GM18861 (cell line): ENCODE data around the gene FUS.
"Not testable (repeated sequence)": the region's sequence is repeated elsewhere in the genome, so short reads cannot be mapped to it uniquely, and the experiment has no call there.

Experiments
- ATAC-seq: cut with Tn5 transposase; IDR thresholded peaks from one replicate; pipeline ENCODE4 v1.9.1; 2021; ENCODE audit not compliant: unreplicated experiment

Gene FUS

GRCh38 chr16:31184888-31185287 is 4.9 kb downstream of the FUS start:
- ATAC-seq, result no peak

GRCh38 chr16:31185339-31185738 is 5.4 kb downstream of the FUS start:
- ATAC-seq, result no peak

GRCh38 chr16:31186176-31186575 is 6.2 kb downstream of the FUS start:
- ATAC-seq, result no peak

GRCh38 chr16:31186930-31187807 is 7.2 kb downstream of the FUS start:
- ATAC-seq, result no peak

- ATAC-seq, result no peak
These were observed 7.9 kb downstream of the FUS start for GRCh38 chr16:31187808-31188189.

GRCh38 chr16:31188450-31189411 is 8.8 kb downstream of the FUS start:
- ATAC-seq, result no peak

- ATAC-seq, result no peak
These were observed 9.5 kb downstream of the FUS start for GRCh38 chr16:31189412-31189778.

- no peak for ATAC-seq
These were observed 10.1 kb downstream of the FUS start for GRCh38 chr16:31190061-31190460.

- ATAC-seq, result no peak
These were observed 11.0 kb downstream of the FUS start for GRCh38 chr16:31190818-31191444.

GRCh38 chr16:31191697-31192428 is 11.9 kb downstream of the FUS start:
- no peak for ATAC-seq

- ATAC-seq, result no peak
These were observed 13.1 kb downstream of the FUS start for GRCh38 chr16:31192856-31193642.

- ATAC-seq, result no peak
These were observed 13.9 kb downstream of the FUS start for GRCh38 chr16:31193874-31194273.

- ATAC-seq, result no peak
These were observed 15.0 kb downstream of the FUS start for GRCh38 chr16:31194898-31195297.

- not testable (repeated sequence) for ATAC-seq
These were observed 15.9 kb downstream of the FUS start for GRCh38 chr16:31195861-31196260.

- ATAC-seq, result no peak
These were observed 16.6 kb downstream of the FUS start for GRCh38 chr16:31196324-31197088.

GRCh38 chr16:31198207-31198882 is 18.4 kb downstream of the FUS start:
- ATAC-seq, result no peak

- ATAC-seq, result no peak
These were observed 19.6 kb downstream of the FUS start for GRCh38 chr16:31199430-31200041.

GRCh38 chr16:31200111-31200510 is 20.2 kb downstream of the FUS start:
- ATAC-seq, result not testable (repeated sequence)
